Fibroblast of peridontal ligament (primary cell): ENCODE measurements around the gene UBTD1.

Experiments used
- DNase-seq: peaks from one replicate; pipeline ENCODE4 v3.0.0-alpha.2; 2010; ENCODE audit errors: extremely low read depth

The UBTD1 gene

DNA sequence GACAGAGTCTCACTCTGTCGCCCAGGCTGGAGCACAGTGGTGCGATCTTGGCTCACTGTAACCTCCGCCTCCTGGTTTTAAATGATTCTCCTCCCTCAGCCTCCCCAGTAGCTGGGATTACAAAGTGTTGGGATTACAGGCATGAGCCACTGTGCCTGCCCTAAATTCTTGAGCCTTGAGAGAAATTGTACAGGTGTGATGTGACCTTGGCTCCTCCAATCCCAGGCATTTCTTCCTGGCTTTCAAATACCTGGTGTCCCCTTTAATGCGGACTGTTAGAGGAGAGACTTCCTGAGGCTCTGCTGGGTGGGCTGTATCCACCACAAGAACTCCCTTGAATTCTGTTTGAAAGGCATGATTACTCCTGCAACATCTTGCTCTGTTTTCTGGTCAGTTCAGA is 119.6 kb downstream of the UBTD1 start:
- DNase-seq: no peak

DNA sequence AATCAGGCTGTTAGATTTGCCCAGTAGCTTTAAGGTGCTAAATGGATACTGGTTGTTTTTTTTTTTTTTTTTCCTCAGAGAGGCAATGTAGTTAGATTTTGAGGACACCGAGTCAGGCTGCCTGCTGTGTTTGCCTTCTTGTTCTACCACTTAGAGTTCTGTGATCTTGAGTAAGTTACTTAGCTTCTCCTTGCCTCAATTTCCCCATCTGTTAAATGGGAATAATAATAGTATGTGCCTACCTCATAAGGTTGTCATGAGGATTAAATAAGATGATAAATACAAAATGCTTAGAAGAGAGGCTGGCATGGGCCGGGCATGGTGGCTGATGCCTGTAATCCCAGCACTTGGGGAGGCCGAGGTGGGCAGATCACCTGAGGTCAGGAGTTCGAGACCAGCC is 120.0 kb downstream of the UBTD1 start:
- DNase-seq: no peak
